HUES6 (cell line): Measurements from ENCODE around the gene FOXI1.

Experiments used
- H3K27ac ChIP-seq: 2 replicates; pipeline ENCODE4 v1.7.0; 2013; ENCODE audit warnings: low read depth, mild to moderate bottlenecking, low read length, inconsistent platforms
- H3K27me3 ChIP-seq: 2 replicates; pipeline ENCODE4 v1.6.1; 2013; ENCODE audit warnings: low read length; ENCODE audit not compliant: control insufficient read depth, insufficient read depth
- H3K36me3 ChIP-seq: 2 replicates; pipeline ENCODE4 v1.6.1; 2013; ENCODE audit warnings: low read length; ENCODE audit not compliant: control insufficient read depth, insufficient read depth
- H3K4me1 ChIP-seq: 2 replicates; pipeline ENCODE4 v1.6.1; 2013; ENCODE audit warnings: low read length; ENCODE audit not compliant: control insufficient read depth, insufficient read depth
- H3K4me3 ChIP-seq: 2 replicates; pipeline ENCODE4 v1.5.1; 2013; ENCODE audit warnings: low read depth, low read length
- H3K9ac ChIP-seq: one replicate; pipeline ENCODE4 v1.6.1; 2013; ENCODE audit warnings: mild to moderate bottlenecking, low read length
- H3K9me3 ChIP-seq: 2 replicates; pipeline ENCODE4 v1.6.1; 2013; ENCODE audit warnings: low read depth, low read length; ENCODE audit not compliant: control insufficient read depth, insufficient read depth

FOXI1 gene

GRCh38 chr5:170105642-170106611, at the start of gene FOXI1:
FOXI1 (plus strand) TSS chr5:170105897; CDS start chr5:170105958, 61 bp downstream.
- no peaks in the 10 kb centered on the region for H3K9me3 ChIP-seq
- peaks cover 50% of the 10 kb centered on the region for H3K27me3 ChIP-seq
- H3K9ac ChIP-seq: no peak within 1 kb of the TSS
- H3K36me3 ChIP-seq: no peaks in the 10 kb centered on the region
- peaks cover 19% of the 10 kb centered on the region for H3K4me1 ChIP-seq
- H3K27ac ChIP-seq: no peak within 1 kb of the TSS
- no peak within 1 kb of the TSS for H3K4me3 ChIP-seq

GRCh38 chr5:170056561-170057267, 49.0 kb upstream of the FOXI1 start:
- no peaks in the 10 kb centered on the region for H3K9me3 ChIP-seq
- H3K4me1 ChIP-seq: no peaks in the 10 kb centered on the region
- H3K4me3 ChIP-seq: no peak overlapping the region
- H3K9ac ChIP-seq: no peak overlapping the region
- no peak overlapping the region for H3K27ac ChIP-seq
- H3K36me3 ChIP-seq: no peaks in the 10 kb centered on the region
- no peaks in the 10 kb centered on the region for H3K27me3 ChIP-seq

GRCh38 chr5:170057311-170057710, 48.4 kb upstream of the FOXI1 start:
- no peak overlapping the region for H3K4me3 ChIP-seq
- no peaks in the 10 kb centered on the region for H3K36me3 ChIP-seq
- H3K27ac ChIP-seq: no peak overlapping the region
- no peaks in the 10 kb centered on the region for H3K9me3 ChIP-seq
- H3K9ac ChIP-seq: no peak overlapping the region
- no peaks in the 10 kb centered on the region for H3K27me3 ChIP-seq
- H3K4me1 ChIP-seq: no peaks in the 10 kb centered on the region

DNA sequence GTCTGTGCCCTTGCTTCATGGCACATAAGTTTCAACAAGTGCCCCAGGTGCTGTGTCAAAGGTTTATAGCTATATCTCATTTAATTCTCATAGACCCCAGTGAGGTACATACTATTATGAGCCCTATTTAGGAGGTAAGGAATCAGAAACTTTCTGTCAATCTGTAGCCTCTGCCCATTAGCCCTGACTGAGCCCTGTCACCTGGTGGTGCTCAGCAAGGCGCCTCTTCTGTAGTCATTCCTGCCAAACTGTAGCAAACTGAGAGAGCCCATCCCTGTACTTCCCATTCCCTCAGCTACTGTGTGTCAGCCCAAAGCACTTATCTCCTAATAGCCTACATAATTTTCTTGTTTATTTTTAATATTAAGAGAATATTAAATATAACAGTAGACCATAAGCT, 46.5 kb upstream of the FOXI1 start:
- Histone ChIP-seq H3K27ac (no peak overlapping the region), H3K4me3 (no peak overlapping the region), H3K4me1 (no peaks in the 10 kb centered on the region), H3K9ac (no peak overlapping the region), H3K27me3 (no peaks in the 10 kb centered on the region), H3K9me3 (no peaks in the 10 kb centered on the region), H3K36me3 (no peaks in the 10 kb centered on the region)

DNA sequence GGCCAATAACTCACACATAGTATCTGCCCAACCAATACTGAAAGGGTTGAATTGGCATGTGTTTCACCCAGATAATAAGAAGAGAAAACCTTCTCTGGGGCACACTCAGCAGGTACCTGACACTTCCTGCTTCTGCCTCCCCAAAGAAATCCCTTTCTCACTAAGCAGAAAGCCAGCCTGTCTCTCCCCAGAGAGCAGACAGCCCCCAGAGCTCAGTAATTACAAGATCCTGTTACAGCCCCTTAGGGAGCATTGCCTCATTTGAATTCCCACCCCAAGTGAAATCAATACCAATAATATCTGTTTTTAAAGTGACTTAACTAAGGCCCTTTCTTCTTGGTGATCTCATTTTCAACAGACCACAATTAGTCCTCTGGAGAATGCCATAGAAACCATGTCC, 38.5 kb upstream of the FOXI1 start:
- Histone ChIP-seq H3K4me1 (0 out of 2 replicates have a peak, but pooled peaks cover 5% of the 10 kb centered on the region), H3K9ac (no peak overlapping the region), H3K27ac (no peak overlapping the region), H3K27me3 (no peaks in the 10 kb centered on the region), H3K4me3 (no peak overlapping the region), H3K36me3 (no peaks in the 10 kb centered on the region), H3K9me3 (no peaks in the 10 kb centered on the region)

DNA sequence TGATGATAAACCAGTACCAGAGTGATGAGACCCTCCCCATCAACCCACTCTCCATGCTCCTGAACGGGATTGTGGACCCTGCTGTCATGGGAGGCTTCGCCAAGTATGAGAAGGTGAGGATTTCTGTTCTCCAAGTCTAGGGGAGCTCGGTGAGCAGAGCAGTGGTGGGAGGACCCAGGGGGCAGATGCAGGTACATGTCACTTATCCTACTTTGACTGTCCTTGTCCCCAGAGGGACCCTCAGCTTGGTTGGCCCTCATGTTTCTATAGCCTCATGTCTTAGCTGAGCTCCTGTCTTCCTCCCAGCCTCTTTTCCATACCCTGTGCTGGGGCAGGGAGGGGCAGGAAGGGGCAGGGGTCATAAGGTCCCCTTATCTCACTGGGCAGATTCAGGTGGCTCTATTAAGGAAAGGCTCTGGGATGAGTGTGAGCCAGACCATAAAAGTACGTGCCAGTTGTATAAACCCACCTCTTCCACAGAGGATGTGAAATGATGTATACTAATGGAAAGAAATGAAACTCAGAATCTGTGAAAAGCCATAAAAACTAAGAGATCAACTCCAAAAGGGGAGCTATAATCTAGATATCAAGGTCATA, 38.0 kb upstream of the FOXI1 start:
- Histone ChIP-seq H3K9me3 (no peaks in the 10 kb centered on the region), H3K36me3 (no peaks in the 10 kb centered on the region), H3K4me1 (0 out of 2 replicates have a peak, but pooled peaks cover 5% of the 10 kb centered on the region), H3K9ac (no peak overlapping the region), H3K27ac (no peak overlapping the region), H3K4me3 (no peak overlapping the region), H3K27me3 (no peaks in the 10 kb centered on the region)

GRCh38 chr5:170069512-170069911, 36.2 kb upstream of the FOXI1 start:
- H3K36me3 ChIP-seq: no peaks in the 10 kb centered on the region
- H3K27me3 ChIP-seq: no peaks in the 10 kb centered on the region; the same call in 1 of the 2 replicates
- no peak overlapping the region for H3K4me3 ChIP-seq
- H3K9me3 ChIP-seq: no peaks in the 10 kb centered on the region
- H3K9ac ChIP-seq: no peak overlapping the region
- H3K27ac ChIP-seq: no peak overlapping the region
- H3K4me1 ChIP-seq: 0 out of 2 replicates have a peak, but pooled peaks cover 5% of the 10 kb centered on the region

- no peak overlapping the region for H3K4me3 ChIP-seq
- no peaks in the 10 kb centered on the region; the same call in 1 of the 2 replicates for H3K27me3 ChIP-seq
- no peaks in the 10 kb centered on the region for H3K36me3 ChIP-seq
- H3K27ac ChIP-seq: no peak overlapping the region
- no peaks in the 10 kb centered on the region for H3K9me3 ChIP-seq
- H3K4me1 ChIP-seq: 0 out of 2 replicates have a peak, but pooled peaks cover 5% of the 10 kb centered on the region
- H3K9ac ChIP-seq: no peak overlapping the region
Measured at GRCh38 chr5:170070556-170071412, 34.9 kb upstream of the FOXI1 start.

DNA sequence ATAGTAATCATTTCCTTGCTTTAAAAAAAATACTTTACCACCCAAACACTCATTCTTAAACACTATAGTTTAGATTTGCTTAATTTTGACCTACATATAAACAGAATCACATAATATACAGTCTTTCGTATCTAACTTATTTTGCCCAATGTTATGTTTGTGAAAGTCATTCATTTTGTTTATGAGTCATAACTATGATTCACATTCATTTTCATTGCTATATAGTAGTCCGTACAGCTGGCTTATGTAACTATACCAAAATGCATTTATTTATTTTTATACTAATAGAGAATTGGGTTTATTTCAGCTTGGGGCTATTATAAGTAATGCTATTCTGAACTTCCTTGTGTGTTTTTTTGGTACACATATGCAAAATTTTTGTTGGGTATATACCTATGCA, 33.9 kb upstream of the FOXI1 start:
- Histone ChIP-seq H3K9me3 (no peaks in the 10 kb centered on the region), H3K27me3 (no peaks in the 10 kb centered on the region; the same call in 1 of the 2 replicates), H3K4me1 (0 out of 2 replicates have a peak, but pooled peaks cover 5% of the 10 kb centered on the region), H3K36me3 (no peaks in the 10 kb centered on the region), H3K27ac (no peak overlapping the region), H3K9ac (no peak overlapping the region), H3K4me3 (no peak overlapping the region)

DNA sequence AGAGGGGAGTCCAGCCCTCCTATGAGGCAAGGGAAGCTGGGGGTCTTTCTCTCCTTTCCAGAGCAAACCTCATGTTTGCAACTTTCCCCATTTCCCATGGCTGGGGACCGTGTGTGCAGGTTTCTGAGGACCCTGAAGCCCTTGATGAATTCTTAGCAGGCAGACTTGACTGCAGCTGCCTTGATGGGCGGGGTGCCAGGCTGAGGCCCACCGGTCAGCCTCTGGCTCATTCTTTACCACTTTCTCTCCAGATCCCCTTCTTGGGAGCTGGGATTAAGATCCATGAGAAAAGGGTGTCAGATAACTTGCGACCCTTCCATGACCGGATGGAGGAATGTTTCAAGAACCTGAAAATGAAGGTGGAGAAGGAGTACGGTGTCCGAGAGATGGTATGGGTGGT, 30.0 kb upstream of the FOXI1 start:
- Histone ChIP-seq H3K27ac (no peak overlapping the region), H3K9ac (no peak overlapping the region), H3K4me1 (0 out of 2 replicates have a peak, but pooled peaks cover under 1% of the 10 kb centered on the region), H3K9me3 (no peaks in the 10 kb centered on the region), H3K27me3 (no peaks in the 10 kb centered on the region; the same call in 1 of the 2 replicates), H3K4me3 (no peak overlapping the region), H3K36me3 (no peaks in the 10 kb centered on the region)
